AG04449 (cell line): ENCODE measurements around the gene R3HCC1L.

ENCODE experiments used
- CTCF ChIA-PET: fragments of 350-600 bp; formaldehyde crosslinking; extraction: SDS; loops from one replicate; lab custom pipeline; 2021; ENCODE audit warnings: antibody characterized with exemption; lab: Yijun Ruan, JAX
- POLR2A ChIA-PET: fragments of 400-600, 350-600 bp; formaldehyde crosslinking; extraction: SDS; loops from one replicate; lab custom pipeline; 2020; ENCODE audit warnings: antibody characterized with exemption, inconsistent platforms; lab: Yijun Ruan, JAX
- DNase-seq: peaks from one replicate; pipeline ENCODE4 v3.0.0-alpha.2; 2010; ENCODE audit warnings: low read depth, low spot score
- H3K4me3 ChIP-seq: 2 replicates; pipeline ENCODE4 v1.5.1; 2011; ENCODE audit warnings: low read depth, mild to moderate bottlenecking, control low read depth, low read length
- TF ChIP-seq, protein P1 (sequence below): IDR thresholded peaks from one replicate; pipeline ENCODE4 v1.5.1; 2011; ENCODE audit warnings: mild to moderate bottlenecking, moderate library complexity, low read length, control low read depth, inconsistent platforms; ENCODE audit not compliant: insufficient read depth; ENCODE audit errors: missing control alignments

Gene R3HCC1L

DNA sequence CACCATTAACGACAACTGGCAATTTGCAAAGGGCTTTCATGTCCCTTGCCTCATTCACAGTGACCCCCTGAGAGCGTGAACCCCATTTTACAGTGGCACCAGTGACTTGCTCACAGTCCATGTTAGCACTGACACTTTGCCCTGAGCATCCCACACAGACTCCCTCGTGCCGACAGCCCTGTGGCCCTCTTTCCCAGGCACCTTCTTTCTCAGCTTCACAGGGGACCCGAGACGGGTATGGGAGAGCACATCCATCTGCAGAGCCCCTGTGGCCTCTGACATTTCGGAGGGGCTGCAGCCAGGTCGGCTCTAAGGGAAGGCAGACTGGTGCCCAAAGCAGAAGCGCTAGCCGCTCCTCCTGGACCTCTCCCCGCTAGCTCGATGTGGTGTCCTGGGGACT, 122.7 kb downstream of the R3HCC1L start:
- no peak overlapping the region for H3K4me3 ChIP-seq
- TF ChIP-seq, protein P1, sequence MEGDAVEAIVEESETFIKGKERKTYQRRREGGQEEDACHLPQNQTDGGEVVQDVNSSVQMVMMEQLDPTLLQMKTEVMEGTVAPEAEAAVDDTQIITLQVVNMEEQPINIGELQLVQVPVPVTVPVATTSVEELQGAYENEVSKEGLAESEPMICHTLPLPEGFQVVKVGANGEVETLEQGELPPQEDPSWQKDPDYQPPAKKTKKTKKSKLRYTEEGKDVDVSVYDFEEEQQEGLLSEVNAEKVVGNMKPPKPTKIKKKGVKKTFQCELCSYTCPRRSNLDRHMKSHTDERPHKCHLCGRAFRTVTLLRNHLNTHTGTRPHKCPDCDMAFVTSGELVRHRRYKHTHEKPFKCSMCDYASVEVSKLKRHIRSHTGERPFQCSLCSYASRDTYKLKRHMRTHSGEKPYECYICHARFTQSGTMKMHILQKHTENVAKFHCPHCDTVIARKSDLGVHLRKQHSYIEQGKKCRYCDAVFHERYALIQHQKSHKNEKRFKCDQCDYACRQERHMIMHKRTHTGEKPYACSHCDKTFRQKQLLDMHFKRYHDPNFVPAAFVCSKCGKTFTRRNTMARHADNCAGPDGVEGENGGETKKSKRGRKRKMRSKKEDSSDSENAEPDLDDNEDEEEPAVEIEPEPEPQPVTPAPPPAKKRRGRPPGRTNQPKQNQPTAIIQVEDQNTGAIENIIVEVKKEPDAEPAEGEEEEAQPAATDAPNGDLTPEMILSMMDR: no peak
- DNase-seq: no peak
- ChIA-PET POLR2A (no interaction called here), CTCF (interaction anchor here (1.5 to 3.9 kb wide), 3 partner anchors 15 to 138 kb away, joined by 6 to 19 read pairs (median 12); no protein-coding TSS in a partner anchor)

DNA sequence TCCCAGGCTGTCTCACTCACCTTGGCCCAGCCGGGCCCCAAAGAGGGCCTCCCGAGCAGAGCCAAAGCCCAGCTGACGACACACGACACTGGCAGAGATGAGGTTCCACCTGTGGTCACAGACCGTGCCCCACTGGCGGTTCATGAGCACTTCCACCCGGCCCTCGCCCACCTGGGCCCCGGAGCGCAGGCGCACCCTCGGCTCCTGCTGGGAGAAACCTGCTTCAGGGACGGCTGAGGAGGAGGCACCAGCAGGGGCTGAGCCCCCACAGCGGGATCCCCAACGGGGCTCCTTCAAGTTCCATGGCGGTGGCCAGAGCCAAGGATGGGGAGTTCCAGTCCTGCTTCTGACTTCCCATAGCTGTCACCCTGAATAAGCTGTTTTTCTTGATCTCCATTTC, 123.5 kb downstream of the R3HCC1L start:
- CTCF ChIA-PET: interaction anchor here (1.8 to 3.9 kb wide), 3 partner anchors 15 to 137 kb away, joined by 7 to 19 read pairs (median 8); no protein-coding TSS in a partner anchor
- H3K4me3 ChIP-seq: no peak overlapping the region
- DNase-seq: no peak
- TF ChIP-seq, protein P1: no peak
- POLR2A ChIA-PET: no interaction called here

DNA sequence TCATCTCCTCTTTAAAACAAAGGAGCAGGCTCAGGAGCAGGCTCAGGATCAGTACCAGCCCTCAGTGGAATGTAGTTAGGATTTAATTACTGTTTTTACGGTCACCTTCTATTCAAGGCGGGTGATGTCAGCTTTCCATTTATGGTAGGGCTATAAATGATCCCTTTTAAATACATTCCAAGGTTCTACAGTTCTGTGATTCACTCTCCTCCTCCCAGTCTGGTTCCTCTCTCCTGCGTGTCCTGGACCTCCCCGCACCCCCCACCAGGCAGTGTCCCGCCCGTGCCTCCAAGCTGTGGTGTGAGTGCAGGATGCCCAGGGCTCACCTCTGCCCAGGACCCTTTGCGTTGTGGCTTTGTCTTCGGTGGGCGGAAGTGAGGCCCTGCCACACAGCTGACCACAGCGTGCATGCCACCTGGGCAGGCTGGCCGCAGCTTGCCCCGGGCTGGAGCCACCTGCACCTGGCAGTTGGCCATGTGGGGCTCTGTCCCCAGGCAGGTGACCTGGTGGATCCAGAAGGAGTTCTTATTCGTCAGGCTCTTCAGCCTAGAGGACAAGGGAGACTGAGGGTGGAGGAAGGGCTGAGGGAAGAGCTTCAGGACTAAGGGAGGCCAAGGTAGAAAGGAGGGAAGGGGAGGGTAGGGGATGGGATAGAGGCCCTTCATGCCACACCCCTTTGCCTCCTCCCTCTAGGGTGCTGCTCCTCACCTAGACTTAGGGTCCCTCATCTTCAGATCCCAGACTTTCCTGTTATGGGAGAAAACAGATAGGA, 124.4 kb downstream of the R3HCC1L start:
- TF ChIP-seq, protein P1: no peak
- POLR2A ChIA-PET: interaction anchor here (0.6 kb wide), 2 partner anchors 468 to 575 kb away, joined by 3 read pairs; no protein-coding TSS in a partner anchor

DNA sequence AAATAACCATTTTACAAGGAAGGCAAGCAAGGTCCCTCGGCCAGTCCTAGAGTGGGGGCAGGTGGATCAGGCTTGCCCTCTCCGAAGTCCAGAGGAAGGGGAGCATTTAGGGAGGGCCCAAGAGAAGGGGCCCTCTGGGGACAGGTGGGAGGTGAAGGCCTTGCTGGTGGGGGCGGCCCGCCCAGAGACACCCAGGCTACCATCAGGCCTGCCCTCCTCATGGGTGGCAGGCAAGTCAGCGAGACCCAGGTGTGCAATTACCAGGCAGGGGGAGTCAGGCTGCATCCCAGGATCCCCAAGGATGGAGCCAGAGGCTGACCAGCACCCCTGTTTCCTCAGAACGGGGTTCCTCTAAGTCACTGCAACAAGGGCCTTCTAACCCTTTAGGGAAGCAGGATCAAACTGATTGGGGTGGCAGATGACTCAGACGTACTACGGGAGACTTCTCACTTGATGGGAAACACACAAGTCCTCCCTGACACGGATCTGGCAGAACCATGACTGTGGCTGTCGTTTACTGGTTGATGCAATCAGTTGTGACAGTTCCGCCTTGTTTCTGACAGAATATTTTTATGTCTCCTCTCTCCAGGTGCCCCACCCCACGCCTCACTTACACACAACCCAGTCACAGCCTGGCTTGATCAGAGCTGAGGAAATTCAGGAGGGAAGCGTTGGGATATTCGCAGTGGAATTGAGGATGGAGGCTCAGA, 125.3 kb downstream of the R3HCC1L start:
- DNase-seq: no peak
- ChIA-PET POLR2A (interaction anchor here (0.6 kb wide), 1 partner anchor 576 kb away, joined by 3 read pairs; no protein-coding TSS in a partner anchor), CTCF (interaction anchor here (1.8 to 12.0 kb wide), 4 partner anchors 17 to 135 kb away, joined by 7 to 142 read pairs (median 14); no protein-coding TSS in a partner anchor)
- no peak overlapping the region for H3K4me3 ChIP-seq
- TF ChIP-seq, protein P1: no peak

More for the DNA sequence above, 124.4 kb downstream of the R3HCC1L start:
- DNase-seq: no peak
- H3K4me3 ChIP-seq: no peak overlapping the region
- CTCF ChIA-PET: interaction anchor here (1.8 to 3.9 kb wide), 3 partner anchors 16 to 136 kb away, joined by 7 to 19 read pairs (median 8); no protein-coding TSS in a partner anchor

DNA sequence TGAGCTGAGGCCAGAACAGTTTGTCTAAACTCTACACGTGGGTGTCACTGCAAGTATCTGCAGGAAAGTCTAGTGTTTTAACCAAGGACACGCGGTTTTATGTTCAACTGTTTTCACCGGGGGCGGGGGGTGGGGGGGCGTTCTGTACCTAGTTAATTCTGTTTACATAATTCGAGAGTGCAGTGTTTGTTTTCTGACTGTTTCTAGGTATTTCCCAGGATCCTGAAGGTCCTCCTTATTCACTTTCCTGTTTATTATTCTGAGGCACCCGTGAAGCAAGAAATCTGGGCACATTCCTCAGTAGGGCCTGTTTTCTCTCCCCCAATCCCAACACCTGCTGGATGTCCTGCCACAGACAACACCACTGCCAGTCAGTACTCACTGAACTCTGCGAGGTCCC, 125.9 kb downstream of the R3HCC1L start:
- TF ChIP-seq, protein P1: no peak

DNA sequence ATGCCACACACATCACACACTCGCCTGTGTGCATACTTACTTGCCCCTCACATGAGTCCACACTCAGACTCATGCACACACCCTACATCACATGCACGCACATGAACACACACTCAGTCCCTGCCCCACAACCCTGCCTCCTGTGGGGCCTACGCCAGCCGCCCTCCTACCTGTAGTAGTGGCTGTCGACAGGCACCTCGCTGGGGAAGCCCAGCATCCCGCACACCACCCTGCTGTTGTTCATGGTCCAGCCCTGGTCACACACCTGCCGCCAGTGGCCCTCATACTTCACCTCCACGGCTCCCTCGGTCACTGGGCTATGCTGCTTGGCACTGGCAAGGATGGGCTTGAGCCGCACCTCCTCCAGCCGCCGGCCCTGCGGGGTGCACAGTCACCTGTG, 126.3 kb downstream of the R3HCC1L start:
- TF ChIP-seq, protein P1: no peak
- no peak overlapping the region for H3K4me3 ChIP-seq
- POLR2A ChIA-PET: no interaction called here

More for the DNA sequence above, 125.9 kb downstream of the R3HCC1L start:
- H3K4me3 ChIP-seq: no peak overlapping the region
- POLR2A ChIA-PET: no interaction called here
- no peak for DNase-seq
- CTCF ChIA-PET: interaction anchor here (12.0 kb wide), 1 partner anchor 51 kb away, joined by 142 read pairs; no protein-coding TSS in a partner anchor

More for the DNA sequence above, 126.3 kb downstream of the R3HCC1L start:
- DNase-seq: no peak
- CTCF ChIA-PET: interaction anchor here (2.9 to 12.0 kb wide), 2 partner anchors 51 to 134 kb away, joined by 34 to 142 read pairs; no protein-coding TSS in a partner anchor
